Neural progenitor cell (in vitro differentiated cells): Measurements from ENCODE around the gene VPS13D.

Source experiments
- CTCF ChIP-seq: fragments of 200-600 bp; sonication (generic); IDR thresholded peaks from 2 replicates; pipeline ENCODE4 v1.5.1; 2017; ENCODE audit warnings: antibody characterized with exemption, mild to moderate bottlenecking
- EZH2 ChIP-seq: fragments of 200-600 bp; sonication (generic); IDR thresholded peaks from 2 replicates; pipeline ENCODE4 v1.6.1; 2017; ENCODE audit warnings: antibody characterized with exemption, mild to moderate bottlenecking, moderate library complexity

GRCh38 chr1:12556957-12557935, 327.4 kb downstream of the VPS13D start:
- TF ChIP-seq CTCF, result no peak
- TF ChIP-seq EZH2, result no peak
